HG02870 (cell line): ENCODE results near the gene CTNS.
A peak's percentile ranks its signal among the peaks of the same experiment; 100 is the strongest.
"Not testable (repeated sequence)": the region's sequence is repeated elsewhere in the genome, so short reads cannot be mapped to it uniquely, and the experiment has no call there.

Source experiments
- ATAC-seq: cut with Tn5 transposase; IDR thresholded peaks from one replicate; pipeline ENCODE4 v1.9.1; 2021; ENCODE audit warnings: mild to moderate bottlenecking, moderate library complexity; ENCODE audit not compliant: unreplicated experiment

CTNS gene

GRCh38 chr17:3681565-3681964 lies 45.0 kb downstream of the CTNS start:
- ATAC-seq = no peak

- ATAC-seq = no peak
Observed at GRCh38 chr17:3682033-3682432, 45.5 kb downstream of the CTNS start.

- peak; percentile 50 for ATAC-seq
Observed at GRCh38 chr17:3683054-3683511, 46.5 kb downstream of the CTNS start.

DNA sequence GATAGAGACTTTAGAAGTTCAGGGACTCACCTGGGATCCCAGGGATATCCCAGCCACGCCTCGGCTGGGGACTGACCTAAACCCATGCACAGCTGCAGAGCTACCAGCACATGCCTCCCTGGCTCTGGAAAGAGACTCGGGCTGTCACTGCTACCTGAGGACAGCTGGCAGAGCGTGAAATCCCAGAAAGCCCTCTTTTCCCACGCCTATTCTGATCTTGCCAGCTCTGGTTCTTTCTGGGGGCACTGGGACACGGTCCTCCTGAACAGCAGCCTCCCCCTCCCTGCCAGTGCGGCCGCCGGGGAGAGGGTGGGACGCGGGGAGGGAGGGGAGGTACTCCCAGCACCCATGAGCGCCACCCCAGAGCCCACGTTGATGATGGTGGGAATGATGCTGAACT lies 48.6 kb downstream of the CTNS start:
- no peak for ATAC-seq

DNA sequence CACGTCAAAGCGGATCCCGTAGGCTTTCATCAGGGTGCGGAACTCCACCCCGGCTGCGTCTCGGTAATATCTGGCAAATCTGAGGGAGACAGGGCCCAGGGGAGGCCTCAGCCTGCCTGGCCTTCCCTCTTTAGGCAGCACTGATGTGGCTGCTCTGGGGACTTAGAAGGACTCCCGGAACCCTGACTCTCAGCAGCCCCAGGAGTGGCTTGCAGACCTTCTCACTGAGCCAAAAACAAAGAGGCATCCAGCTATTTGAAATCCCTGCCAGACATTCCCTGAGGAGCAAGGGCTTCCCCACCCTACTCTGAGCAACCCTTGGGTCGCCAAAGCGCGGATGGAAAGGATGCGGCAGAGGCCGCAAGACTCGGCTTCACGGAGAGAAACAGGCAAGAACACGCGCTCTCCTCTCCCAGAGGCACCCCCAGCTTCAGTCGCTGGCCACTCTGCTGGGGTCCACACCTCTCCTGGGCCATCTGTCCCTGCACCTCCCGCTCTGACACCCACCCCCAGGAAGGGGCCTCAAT lies 51.5 kb downstream of the CTNS start:
- ATAC-seq = no peak

DNA sequence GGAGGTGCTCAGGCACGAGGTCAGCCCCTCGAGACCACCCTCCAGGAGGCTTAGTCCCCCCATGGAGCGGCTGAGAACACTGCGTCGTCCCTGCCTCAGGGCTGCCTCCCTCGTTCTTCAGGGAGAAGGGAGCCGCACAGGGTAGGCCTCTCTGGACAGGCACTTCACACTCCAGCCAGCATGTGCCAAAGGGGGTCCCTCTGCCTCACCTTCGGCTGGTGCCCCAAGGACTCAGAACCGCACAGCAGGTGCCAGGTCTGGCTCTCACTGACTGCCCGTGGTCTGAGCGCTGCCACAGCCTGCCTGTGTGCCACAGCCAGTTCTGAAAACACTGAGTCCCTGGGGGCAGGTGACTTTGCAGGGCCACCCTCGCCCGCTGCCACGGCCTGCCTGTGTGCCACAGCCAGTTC lies 52.3 kb downstream of the CTNS start:
- ATAC-seq = no peak

GRCh38 chr17:3689262-3690093 lies 52.9 kb downstream of the CTNS start:
- no peak for ATAC-seq

GRCh38 chr17:3690094-3690715 lies 53.6 kb downstream of the CTNS start:
- no peak for ATAC-seq

- ATAC-seq = no peak
Observed at GRCh38 chr17:3691617-3692067, 55.1 kb downstream of the CTNS start.

DNA sequence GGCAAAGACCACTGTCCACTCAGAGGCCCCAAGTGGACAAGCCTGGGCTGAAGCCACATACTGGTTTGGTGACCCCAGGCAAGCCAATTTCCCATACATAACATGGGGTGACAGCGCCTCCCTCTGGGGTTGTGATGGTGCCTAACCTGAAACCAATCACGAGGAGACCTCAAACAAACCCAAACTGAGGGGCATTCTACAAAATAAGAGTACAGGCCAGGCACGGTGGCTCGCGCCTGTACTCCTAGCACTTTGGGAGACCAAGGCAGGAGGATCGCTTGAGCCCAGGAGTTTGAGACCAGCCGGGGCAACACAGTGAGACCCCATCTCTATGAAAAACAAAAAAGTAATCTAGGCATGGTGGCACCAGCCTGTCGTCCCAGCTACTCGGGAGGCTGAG lies 55.8 kb downstream of the CTNS start:
- ATAC-seq = no peak

DNA sequence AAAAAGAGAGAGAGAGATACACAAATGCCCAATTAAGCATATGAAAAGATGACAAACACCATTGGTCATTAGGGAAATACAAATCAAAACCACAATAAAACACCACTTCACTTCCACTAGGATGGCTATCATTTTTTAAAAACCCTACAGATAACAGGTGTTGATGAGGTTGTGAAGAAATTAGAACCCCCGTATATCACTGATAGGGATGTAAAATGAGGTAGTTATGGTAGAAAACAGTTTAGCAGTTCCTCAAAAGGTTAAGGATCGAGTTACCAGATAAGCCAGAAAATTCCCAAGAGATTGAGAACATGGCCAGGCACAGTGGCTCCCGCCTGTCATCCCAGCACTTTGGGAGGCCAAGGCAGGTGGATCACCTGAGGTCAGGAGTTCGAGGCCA lies 56.6 kb downstream of the CTNS start:
- no peak for ATAC-seq

- ATAC-seq = peak; percentile 62
Observed at GRCh38 chr17:3693829-3694231, 57.3 kb downstream of the CTNS start.

- ATAC-seq = no peak
Observed at GRCh38 chr17:3695129-3695722, 58.7 kb downstream of the CTNS start.

DNA sequence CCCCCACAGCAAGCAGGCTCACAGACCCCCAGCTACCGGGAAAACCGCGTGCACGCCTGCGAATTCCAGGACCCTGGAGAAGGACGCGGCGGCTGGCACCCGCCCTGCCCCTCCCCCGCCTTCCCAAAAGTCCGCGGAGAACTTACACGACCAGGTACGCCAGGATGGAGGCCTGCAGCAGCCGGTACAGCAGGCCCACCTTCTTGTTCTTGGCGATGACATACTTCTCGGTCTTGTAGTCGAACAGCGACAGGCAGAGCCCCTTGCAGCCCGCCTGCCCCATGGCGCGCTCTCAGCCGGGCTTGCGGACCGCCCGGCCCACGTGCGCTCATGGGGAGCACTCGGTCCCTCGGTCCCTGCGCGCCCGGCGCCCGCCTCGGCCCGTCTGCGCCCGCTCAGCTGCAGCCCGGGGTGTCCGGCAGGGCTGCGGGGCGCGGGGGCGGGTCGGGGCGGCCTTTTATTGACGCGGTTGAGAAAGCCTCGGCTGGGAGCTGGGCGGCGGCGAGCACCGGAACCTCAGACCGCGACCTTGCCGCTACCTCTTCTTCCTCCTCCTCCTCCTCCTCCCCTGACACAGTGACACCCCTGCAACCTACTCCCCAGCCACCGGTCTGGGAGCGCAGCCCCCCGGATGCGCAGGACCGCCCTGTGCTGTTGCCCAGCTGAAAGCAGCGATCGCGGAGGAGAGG lies 59.3 kb downstream of the CTNS start, which contains the start of gene P2RX5:
Gene P2RX5 (minus strand): TSS at position 433 of the 689 bp plus-strand sequence. CDS start 150 bp downstream, at position 283.
- no peak for ATAC-seq

DNA sequence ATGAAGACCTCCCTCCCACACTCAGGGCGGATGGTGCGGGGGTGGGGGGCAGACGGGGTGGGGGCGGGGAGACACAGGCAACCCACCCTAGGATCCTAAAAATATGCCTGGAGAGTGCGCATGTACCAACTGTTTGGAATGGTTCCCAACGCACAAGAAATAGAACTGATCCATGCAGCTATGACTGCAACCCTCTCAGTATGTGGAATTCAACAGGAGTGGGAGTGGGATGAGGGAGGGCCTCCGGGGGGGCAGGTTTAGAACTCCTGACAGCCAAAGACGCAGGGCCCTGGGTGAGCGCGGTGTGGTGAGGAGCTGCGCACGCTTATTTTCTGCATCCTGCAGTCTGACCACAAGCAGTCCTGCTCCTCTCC lies 60.5 kb downstream of the CTNS start:
- ATAC-seq = no peak

DNA sequence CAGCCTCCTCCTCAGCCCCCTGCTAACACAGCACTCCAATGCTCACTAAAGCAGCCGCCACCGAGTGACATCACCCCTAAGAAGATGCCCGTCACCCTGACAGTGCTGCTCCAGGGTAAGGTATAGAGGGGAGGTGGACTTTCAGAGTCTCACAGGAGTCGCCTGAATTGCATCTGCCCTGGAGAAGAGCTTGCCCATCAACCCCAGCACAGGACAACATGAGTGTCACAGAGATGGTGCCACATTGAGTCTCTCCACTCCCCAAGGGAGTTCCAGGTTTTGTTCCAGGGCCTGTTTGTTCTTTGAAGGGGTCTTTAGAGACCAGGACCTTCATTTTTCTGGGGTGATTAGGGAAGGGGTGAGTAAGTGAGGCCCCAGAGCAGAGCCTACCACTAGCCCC lies 61.6 kb downstream of the CTNS start:
- ATAC-seq = no peak

- ATAC-seq = no peak
Observed at GRCh38 chr17:3699951-3700350, 63.4 kb downstream of the CTNS start.

GRCh38 chr17:3702041-3702539 lies 65.5 kb downstream of the CTNS start:
- not testable (repeated sequence) for ATAC-seq

GRCh38 chr17:3704931-3705717 lies 68.6 kb downstream of the CTNS start:
- no peak for ATAC-seq

- ATAC-seq = not testable (repeated sequence)
Observed at GRCh38 chr17:3705718-3705984, 69.1 kb downstream of the CTNS start.
